Right lobe of liver (tissue), 4 donors: ENCODE data around the gene CAMK2B.

Source experiments
- POLR2A ChIP-seq: fragments of 450-650 bp; IDR thresholded peaks from one replicate; pipeline ENCODE4 v1.6.1; 2017; ENCODE audit warnings: antibody characterized with exemption, mild to moderate bottlenecking
- TF ChIP-seq, protein P1 (sequence below), 4 donors: fragments of 200-600 bp in 3 of 4; fragments of 450-650 bp in 1 of 4; IDR thresholded peaks; one replicate each; pipeline versions ENCODE4 v1.5.1 to v1.8.0; 2016 to 2022; ENCODE audit warnings: antibody characterized with exemption in 4 of 4, mild to moderate bottlenecking in 2 of 4
- donor health status: DM: no; HTN: no; CAD: no.
- donor health status: DM: no; HTN: no; CAD: no.
- donor health status: DM: no; HTN: yes; CAD: no.

DNA sequence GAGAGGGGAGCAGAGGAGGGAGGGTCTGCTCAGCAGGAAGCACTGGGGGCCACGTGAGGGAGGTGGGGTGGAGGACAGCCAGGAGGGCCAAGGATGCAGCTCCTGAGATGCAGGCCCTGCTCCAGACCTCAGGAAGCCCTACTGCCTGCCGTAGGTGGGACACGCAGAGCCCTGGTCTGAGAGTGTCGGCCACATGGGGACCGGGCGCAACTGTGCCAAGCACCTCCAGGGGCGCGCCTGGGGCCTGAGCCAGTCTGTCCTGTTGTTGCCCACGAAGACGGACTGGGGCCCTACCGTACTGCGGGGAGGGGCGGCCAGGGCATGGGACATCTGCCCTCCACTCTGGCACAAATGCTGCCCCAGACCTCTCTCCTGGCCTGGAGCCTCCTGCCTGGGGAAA, 93.0 kb downstream of the CAMK2B start:
- TF ChIP-seq, protein P1, sequence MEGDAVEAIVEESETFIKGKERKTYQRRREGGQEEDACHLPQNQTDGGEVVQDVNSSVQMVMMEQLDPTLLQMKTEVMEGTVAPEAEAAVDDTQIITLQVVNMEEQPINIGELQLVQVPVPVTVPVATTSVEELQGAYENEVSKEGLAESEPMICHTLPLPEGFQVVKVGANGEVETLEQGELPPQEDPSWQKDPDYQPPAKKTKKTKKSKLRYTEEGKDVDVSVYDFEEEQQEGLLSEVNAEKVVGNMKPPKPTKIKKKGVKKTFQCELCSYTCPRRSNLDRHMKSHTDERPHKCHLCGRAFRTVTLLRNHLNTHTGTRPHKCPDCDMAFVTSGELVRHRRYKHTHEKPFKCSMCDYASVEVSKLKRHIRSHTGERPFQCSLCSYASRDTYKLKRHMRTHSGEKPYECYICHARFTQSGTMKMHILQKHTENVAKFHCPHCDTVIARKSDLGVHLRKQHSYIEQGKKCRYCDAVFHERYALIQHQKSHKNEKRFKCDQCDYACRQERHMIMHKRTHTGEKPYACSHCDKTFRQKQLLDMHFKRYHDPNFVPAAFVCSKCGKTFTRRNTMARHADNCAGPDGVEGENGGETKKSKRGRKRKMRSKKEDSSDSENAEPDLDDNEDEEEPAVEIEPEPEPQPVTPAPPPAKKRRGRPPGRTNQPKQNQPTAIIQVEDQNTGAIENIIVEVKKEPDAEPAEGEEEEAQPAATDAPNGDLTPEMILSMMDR (IDR thresholded peaks at IDR 0.05), result no peak
- no peak for TF ChIP-seq POLR2A
